Hematopoietic multipotent progenitor cell treated with erythropoietin and hydrocortisone succinate and interleukin-3 and kit ligand, for 8 days (in vitro differentiated cells): ENCODE measurements around the gene FUT3.
A peak's percentile ranks its signal among the peaks of the same experiment; 100 is the strongest.
"Not testable (repeated sequence)": the region's sequence is repeated elsewhere in the genome, so short reads cannot be mapped to it uniquely, and the experiment has no call there.

Experiments
- DNase-seq: peaks from one replicate; pipeline ENCODE4 v3.0.0-alpha.2; 2015

The FUT3 gene

GRCh38 chr19:5844456-5845433 is 6.5 kb downstream of the FUT3 start:
- DNase-seq = no peak

- no peak for DNase-seq
Measured at GRCh38 chr19:5843295-5843927, 7.8 kb downstream of the FUT3 start.

GRCh38 chr19:5841735-5842111 is 9.5 kb downstream of the FUT3 start:
- not testable (repeated sequence) for DNase-seq

GRCh38 chr19:5839065-5840017 is 11.9 kb downstream of the FUT3 start, which contains the start of gene FUT6:
TSS of gene FUT6 (minus strand) at chr19:5839702. CDS start at chr19:5832567, 7,135 bp downstream.
- no peak for DNase-seq

GRCh38 chr19:5838353-5839064 is 12.7 kb downstream of the FUT3 start:
- DNase-seq = no peak

GRCh38 chr19:5837761-5838352 is 13.4 kb downstream of the FUT3 start:
- DNase-seq = no peak

- no peak for DNase-seq
Measured at GRCh38 chr19:5832527-5833216, 18.6 kb downstream of the FUT3 start.

- no peak for DNase-seq
Measured at GRCh38 chr19:5832061-5832460, 19.2 kb downstream of the FUT3 start.

GRCh38 chr19:5831159-5831558 is 20.1 kb downstream of the FUT3 start:
- no peak for DNase-seq

GRCh38 chr19:5829567-5830310 is 21.5 kb downstream of the FUT3 start:
- DNase-seq = no peak

GRCh38 chr19:5828661-5829566 is 22.3 kb downstream of the FUT3 start:
- DNase-seq = peak; percentile 51

- DNase-seq = peak; percentile 90
Measured at GRCh38 chr19:5827891-5828660, 23.2 kb downstream of the FUT3 start.

GRCh38 chr19:5827342-5827890 is 23.8 kb downstream of the FUT3 start:
- DNase-seq = no peak

GRCh38 chr19:5826531-5827341 is 24.5 kb downstream of the FUT3 start:
- peak; percentile 68 for DNase-seq

GRCh38 chr19:5825178-5825577 is 26.1 kb downstream of the FUT3 start:
- no peak for DNase-seq

- DNase-seq = no peak
Measured at GRCh38 chr19:5824751-5825150, 26.5 kb downstream of the FUT3 start.

GRCh38 chr19:5823579-5824281 is 27.5 kb downstream of the FUT3 start:
- DNase-seq = no peak
